CD14-positive monocyte (primary cell): ENCODE data around the gene GNPTAB. TPM values are rescaled to one million over a fixed set of nuclear protein-coding genes. Genes with fewer than 3 reads are reported as not detected.
A peak's percentile ranks its signal among the peaks of the same experiment; 100 is the strongest.

Experiments used
- DNase-seq, 3 donors: peaks; one replicate each; pipeline ENCODE4 v3.0.0-alpha.2; 2011 to 2022
- H2AFZ ChIP-seq: 2 replicates; pipeline ENCODE4 v1.6.0; 2012; ENCODE audit warnings: mild to moderate bottlenecking, low read depth, low read length, inconsistent platforms; ENCODE audit not compliant: insufficient read depth, poor library complexity, severe bottlenecking
- H3K27ac ChIP-seq, 2 donors: 1 replicate in 1 of 2; 2 replicates in 1 of 2; pipeline ENCODE4 v1.5.1; 2012 to 2013; ENCODE audit warnings: low read length in 2 of 2, control low read depth in 1 of 2, inconsistent platforms in 1 of 2, low read depth in 1 of 2, mild to moderate bottlenecking in 1 of 2
- H3K27me3 ChIP-seq, 2 donors: one replicate each; pipeline versions ENCODE4 v1.6.0 to v1.6.1; 2011 to 2013; ENCODE audit warnings: low read length in 2 of 2; ENCODE audit not compliant: control insufficient read depth in 2 of 2, insufficient read depth in 2 of 2
- H3K36me3 ChIP-seq, 2 donors: replicated peaks in 1 of 2; 1 replicate in 1 of 2; 2 replicates in 1 of 2; pipeline versions ENCODE4 v1.5.1 to v1.6.1; 2012 to 2013; ENCODE audit warnings: low read length in 2 of 2, control low read depth in 1 of 2, inconsistent platforms in 1 of 2, mild to moderate bottlenecking in 1 of 2; ENCODE audit not compliant: insufficient read depth in 2 of 2, control insufficient read depth in 1 of 2
- H3K4me1 ChIP-seq, 2 donors: 1 replicate in 1 of 2; 2 replicates in 1 of 2; pipeline versions ENCODE4 v1.5.1 to v1.6.1; 2012 to 2013; ENCODE audit warnings: low read length in 2 of 2, control low read depth in 1 of 2, inconsistent platforms in 1 of 2, mild to moderate bottlenecking in 1 of 2, moderate library complexity in 1 of 2; ENCODE audit not compliant: insufficient read depth in 2 of 2, control insufficient read depth in 1 of 2
- H3K4me2 ChIP-seq: replicated peaks from 2 replicates; pipeline ENCODE3; 2012; ENCODE audit warnings: low read length, moderate library complexity, mild to moderate bottlenecking; ENCODE audit not compliant: poor library complexity, severe bottlenecking; ENCODE audit errors: extremely low read depth
- H3K4me3 ChIP-seq, 3 experiments: fragments of 200-600 bp in 1 of 3; sonication (generic) in 1 of 3; replicated peaks in 1 of 3; 1 replicate in 2 of 3; 2 replicates in 1 of 3; pipeline ENCODE4 v1.5.1; 2011 to 2013; ENCODE audit warnings: low read length in 3 of 3, mild to moderate bottlenecking in 3 of 3, control low read depth in 2 of 3, low read depth in 2 of 3, inconsistent platforms in 1 of 3, moderate library complexity in 1 of 3
- H3K79me2 ChIP-seq: 2 replicates; pipeline ENCODE4 v1.6.0; 2012; ENCODE audit warnings: mild to moderate bottlenecking, control low read depth, inconsistent platforms, low read length, moderate library complexity; ENCODE audit not compliant: insufficient read depth
- H3K9ac ChIP-seq: 2 replicates; pipeline ENCODE4 v1.6.0; 2017; ENCODE audit warnings: low read length, mild to moderate bottlenecking; ENCODE audit not compliant: insufficient read depth, poor library complexity, severe bottlenecking
- H3K9me3 ChIP-seq, 2 donors: replicated peaks in 1 of 2; 1 replicate in 1 of 2; 2 replicates in 1 of 2; pipeline versions ENCODE4 v1.5.1 to v1.6.1; 2012 to 2013; ENCODE audit warnings: low read length in 2 of 2, control low read depth in 1 of 2; ENCODE audit not compliant: control insufficient read depth in 1 of 2, insufficient read depth in 1 of 2
- H4K20me1 ChIP-seq: 2 replicates; pipeline ENCODE4 v1.6.0; 2012; ENCODE audit warnings: mild to moderate bottlenecking, low read length, control low read depth, moderate library complexity; ENCODE audit not compliant: insufficient read depth
- H3K27ac Mint-ChIP-seq, 7 donors: one replicate each; pipeline ENCODE4 v1.8.0; 2020; ENCODE audit warnings: mild to moderate bottlenecking in 7 of 7, mixed read lengths in 7 of 7, moderate library complexity in 6 of 7, inconsistent platforms in 2 of 7
- H3K27me3 Mint-ChIP-seq, 3 donors: one replicate each; pipeline ENCODE4 v1.8.0; 2021 to 2022; ENCODE audit warnings: low read depth in 3 of 3, mild to moderate bottlenecking in 3 of 3, mixed read lengths in 3 of 3, moderate library complexity in 3 of 3, inconsistent platforms in 1 of 3
- H3K36me3 Mint-ChIP-seq, 2 donors: one replicate each; pipeline ENCODE4 v1.8.0; 2020; ENCODE audit warnings: mixed read lengths in 2 of 2, inconsistent platforms in 1 of 2, mild to moderate bottlenecking in 1 of 2
- H3K4me1 Mint-ChIP-seq: one replicate; pipeline ENCODE4 v1.8.0; 2020; ENCODE audit warnings: mild to moderate bottlenecking, mixed read lengths
- H3K4me3 Mint-ChIP-seq, 2 donors: one replicate each; pipeline ENCODE4 v1.8.0; 2020; ENCODE audit warnings: mild to moderate bottlenecking in 2 of 2, mixed read lengths in 2 of 2, moderate library complexity in 1 of 2
- H3K9me3 Mint-ChIP-seq, 7 donors: one replicate each; pipeline ENCODE4 v1.8.0; 2020 to 2022; ENCODE audit warnings: mixed read lengths in 7 of 7, mild to moderate bottlenecking in 6 of 7, moderate library complexity in 6 of 7, inconsistent platforms in 2 of 7
- CTCF ChIP-seq: fragments of 200-600 bp; IDR thresholded peaks from one replicate; pipeline ENCODE4 v1.8.0; 2022; ENCODE audit warnings: antibody characterized with exemption, mild to moderate bottlenecking
- WGBS: methylation state at CpG from one replicate; pipeline ENCODE4 v1.1.5; 2013; ENCODE audit warnings: missing lambda C conversion rate; ENCODE audit not compliant: insufficient coverage; 5-methylcytosine and 5-hydroxymethylcytosine counted together
- intact Hi-C, 2 donors: fragments of 100-400 bp; cut with micrococcal nuclease; formaldehyde crosslinking; loops; one replicate each; pipeline versions ENCODE4 v1.15.0 to v1.15.1; 2023
- polyA plus RNA-seq, 3 donors: library from polyadenylated mRNA; depleted of rRNA in 1 of 3; unstranded in 2 of 3; stranded (reverse) in 1 of 3; fragments of 300-500 nt in 2 of 3; fragments of >200 nt in 1 of 3; fragmentation: Illumina TruSeq in 2 of 3; gene quantifications; 1 replicate in 2 of 3; 2 replicates in 1 of 3; pipeline ENCODE4 v1.2.3, GENCODE V29; 2012 to 2021

The GNPTAB gene
- polyA plus RNA-seq, 3 donors = 14.4 to 29.1 (median 24.1) TPM

DNA sequence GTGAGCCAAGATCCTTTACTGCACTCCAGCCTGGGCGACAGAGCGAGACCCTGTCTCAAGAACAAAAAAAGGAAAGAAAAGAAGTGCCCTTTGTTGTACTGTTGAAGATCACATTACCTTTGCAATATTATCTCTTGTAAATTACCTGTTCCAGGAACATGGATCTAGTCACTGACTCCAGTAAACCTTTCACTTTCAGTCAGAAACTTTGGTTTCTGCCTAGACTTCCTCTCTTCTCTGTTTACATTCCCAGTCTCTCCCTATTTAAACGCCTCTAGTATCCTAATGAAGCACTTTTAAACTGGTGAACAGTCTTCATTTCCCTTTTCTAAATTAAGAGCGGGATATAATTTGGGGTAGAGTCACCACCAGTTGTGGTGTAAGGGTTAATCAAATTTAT, 120.5 kb downstream of the GNPTAB start:
- Mint-ChIP-seq H3K4me1 (peaks cover 62% of the 10 kb centered on the region), H3K4me3 (no peak overlapping the region), H3K27ac (peak overlapping the region in 4 of 7 donors; percentile 51 to 68 (median 64)), H3K27me3 (peaks cover 0 to 3% (median 0%) of the 10 kb centered on the region in 3 donors), H3K36me3 (peaks cover 4 to 11% of the 10 kb centered on the region in 2 donors), H3K9me3 (no peaks in the 10 kb centered on the region)
- no peaks in the 10 kb centered on the region for H3K36me3 ChIP-seq
- no peak overlapping the region for H3K27ac ChIP-seq
- no peak overlapping the region for H3K4me2 ChIP-seq
- H4K20me1 ChIP-seq = peaks cover 68% of the 10 kb centered on the region
- no peaks in the 10 kb centered on the region for H3K27me3 ChIP-seq
- peaks cover 17 to 24% of the 10 kb centered on the region in 2 donors for H3K4me1 ChIP-seq
- TF ChIP-seq CTCF = no peak
- H2AFZ ChIP-seq = no peak overlapping the region
- no peak for DNase-seq
- no peak overlapping the region for H3K9ac ChIP-seq
- 80% methylated on average over 1 of the region's 4 CpGs for WGBS
- intact Hi-C loops = no loop called here
- no peaks in the 10 kb centered on the region for H3K9me3 ChIP-seq
- no peak overlapping the region for H3K4me3 ChIP-seq
- H3K79me2 ChIP-seq = peaks cover 87% of the 10 kb centered on the region

DNA sequence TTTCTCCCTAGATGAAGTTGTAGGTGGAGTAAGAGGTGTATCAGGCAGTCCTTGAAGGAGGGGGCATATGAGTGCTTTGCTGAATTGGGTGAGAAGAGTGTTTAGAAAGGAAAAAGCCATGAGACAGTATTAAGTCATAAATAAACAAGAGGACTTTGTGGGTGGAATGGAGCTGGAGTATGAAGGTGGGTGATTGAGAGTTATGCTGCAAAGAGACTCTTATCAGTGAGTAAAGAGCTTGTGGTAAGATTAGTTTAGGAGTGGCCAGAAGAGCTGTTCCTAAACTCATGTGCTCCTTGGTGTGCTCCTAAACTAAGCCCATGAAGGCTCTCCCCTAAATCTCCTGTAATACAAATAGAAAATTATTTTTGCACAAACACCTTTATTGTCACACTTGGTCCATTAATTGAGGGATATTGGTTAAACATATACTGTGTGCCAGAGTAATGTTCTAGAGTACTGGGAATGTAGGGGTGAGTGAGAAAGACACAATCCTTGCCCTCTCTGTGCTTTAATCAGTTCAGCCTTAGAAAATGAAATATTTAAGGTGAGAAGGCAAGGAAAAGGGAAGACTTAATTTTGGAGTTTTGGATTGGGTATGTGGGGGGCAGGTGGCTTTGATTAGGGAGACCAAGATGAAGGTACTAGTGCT, 123.5 kb downstream of the GNPTAB start:
- H3K4me2 ChIP-seq = no peak overlapping the region
- H3K9me3 ChIP-seq = no peaks in the 10 kb centered on the region
- Mint-ChIP-seq H3K9me3 (no peaks in the 10 kb centered on the region), H3K27ac (peak overlapping the region in 3 of 7 donors; percentile 4 to 73 (median 24)), H3K4me1 (peaks cover 54% of the 10 kb centered on the region), H3K36me3 (peaks cover 11 to 17% of the 10 kb centered on the region in 2 donors), H3K4me3 (no peak overlapping the region), H3K27me3 (peaks cover 0 to 3% (median 0%) of the 10 kb centered on the region in 3 donors)
- H2AFZ ChIP-seq = no peak overlapping the region
- peaks cover 67% of the 10 kb centered on the region for H4K20me1 ChIP-seq
- TF ChIP-seq CTCF = no peak
- DNase-seq = no peak
- peaks cover 7 to 11% of the 10 kb centered on the region in 2 donors for H3K4me1 ChIP-seq
- peaks cover 83% of the 10 kb centered on the region for H3K79me2 ChIP-seq
- no peak overlapping the region for H3K4me3 ChIP-seq
- H3K36me3 ChIP-seq = peaks cover 2 to 7% of the 10 kb centered on the region in 2 donors
- intact Hi-C loops = no loop called here
- H3K27ac ChIP-seq = no peak overlapping the region
- H3K27me3 ChIP-seq = no peaks in the 10 kb centered on the region
- no peak overlapping the region for H3K9ac ChIP-seq
